Measurements from ENCODE around the gene GRM3. TPM values are rescaled to one million over a fixed set of nuclear protein-coding genes. Genes with fewer than 3 reads are reported as not detected.

GRM3 gene
- polyA plus RNA-seq, 2 of the 4 experiments (the other 2 are of a cell fraction): not detected

DNA sequence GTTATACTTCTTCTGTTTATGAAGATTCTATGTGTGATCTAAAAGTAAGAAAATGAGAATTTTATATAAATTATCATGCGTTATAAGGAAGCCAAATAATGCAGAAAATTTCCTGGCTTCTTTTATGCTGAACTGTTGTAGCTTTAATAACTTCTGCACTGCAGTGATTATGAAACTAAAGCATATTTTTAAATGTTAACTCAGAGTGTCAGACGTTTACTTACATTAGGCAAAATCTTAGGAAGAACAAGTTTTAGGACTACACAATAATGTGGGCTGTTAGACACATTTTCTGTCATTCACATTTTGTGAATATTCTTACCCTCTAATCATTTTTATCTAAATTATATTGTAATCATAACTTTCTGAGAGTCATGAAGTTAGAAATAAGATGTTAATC, 22.0 kb downstream of the GRM3 start:
- CTCF ChIA-PET: no interaction called here
- POLR2A ChIA-PET: no interaction called here
- FAIRE-seq (no peak), ATAC-seq (no peak), DNase-seq (ENCODE audit: low read depth in 1 of 2, low spot score in 1 of 2) (no peak)
- H3K4me2 ChIP-seq: no peak overlapping the region
- no peak overlapping the region for H3K27ac ChIP-seq
- H3K4me3 ChIP-seq: no peak overlapping the region
- H3K4me1 ChIP-seq: no peaks in the 10 kb centered on the region
- WGBS (ENCODE audit: missing lambda C conversion rate): 8% methylated on average over 2 of the region's 2 CpGs
- no peak for TF ChIP-seq RARB (CRISPR knock-in tag; IDR thresholded peaks at IDR 0.05)
- TF ChIP-seq PHF8 (IDR thresholded peaks at IDR 0.05; ENCODE audit: borderline replicate concordance, low read depth): no peak
- TF ChIP-seq, protein P1, sequence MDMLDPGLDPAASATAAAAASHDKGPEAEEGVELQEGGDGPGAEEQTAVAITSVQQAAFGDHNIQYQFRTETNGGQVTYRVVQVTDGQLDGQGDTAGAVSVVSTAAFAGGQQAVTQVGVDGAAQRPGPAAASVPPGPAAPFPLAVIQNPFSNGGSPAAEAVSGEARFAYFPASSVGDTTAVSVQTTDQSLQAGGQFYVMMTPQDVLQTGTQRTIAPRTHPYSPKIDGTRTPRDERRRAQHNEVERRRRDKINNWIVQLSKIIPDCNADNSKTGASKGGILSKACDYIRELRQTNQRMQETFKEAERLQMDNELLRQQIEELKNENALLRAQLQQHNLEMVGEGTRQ (IDR thresholded peaks at IDR 0.05): no peak
- TF ChIP-seq EHF (CRISPR knock-in tag; IDR thresholded peaks at IDR 0.05): no peak
- no peak for TF ChIP-seq FOSB (CRISPR knock-in tag; IDR thresholded peaks at IDR 0.05)
- TF ChIP-seq RCOR1 (IDR thresholded peaks at IDR 0.05; ENCODE audit: low read depth, low read length): no peak
- TF ChIP-seq ZFP36 (IDR thresholded peaks at IDR 0.05; ENCODE audit: borderline replicate concordance, partially characterized antibody): no peak
- no peak for TF ChIP-seq EP300 (IDR thresholded peaks at IDR 0.05)
- no peak for TF ChIP-seq HOXA7 (CRISPR knock-in tag; IDR thresholded peaks at IDR 0.05)
- no peak for TF ChIP-seq ESRRA (IDR thresholded peaks at IDR 0.05; ENCODE audit: borderline replicate concordance, low read length)
- TF ChIP-seq TFCP2L1 (CRISPR knock-in tag; IDR thresholded peaks at IDR 0.05): no peak
- TF ChIP-seq CHD2 (IDR thresholded peaks at IDR 0.05; ENCODE audit: low read length, partially characterized antibody): no peak
- no peak for TF ChIP-seq EHMT2 (IDR thresholded peaks at IDR 0.05; ENCODE audit: low read depth)
- TF ChIP-seq, protein P2, sequence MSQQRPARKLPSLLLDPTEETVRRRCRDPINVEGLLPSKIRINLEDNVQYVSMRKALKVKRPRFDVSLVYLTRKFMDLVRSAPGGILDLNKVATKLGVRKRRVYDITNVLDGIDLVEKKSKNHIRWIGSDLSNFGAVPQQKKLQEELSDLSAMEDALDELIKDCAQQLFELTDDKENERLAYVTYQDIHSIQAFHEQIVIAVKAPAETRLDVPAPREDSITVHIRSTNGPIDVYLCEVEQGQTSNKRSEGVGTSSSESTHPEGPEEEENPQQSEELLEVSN (IDR thresholded peaks at IDR 0.05; ENCODE audit: borderline replicate concordance, low read depth): no peak
- no peaks in the 10 kb centered on the region for H3K9me3 ChIP-seq

DNA sequence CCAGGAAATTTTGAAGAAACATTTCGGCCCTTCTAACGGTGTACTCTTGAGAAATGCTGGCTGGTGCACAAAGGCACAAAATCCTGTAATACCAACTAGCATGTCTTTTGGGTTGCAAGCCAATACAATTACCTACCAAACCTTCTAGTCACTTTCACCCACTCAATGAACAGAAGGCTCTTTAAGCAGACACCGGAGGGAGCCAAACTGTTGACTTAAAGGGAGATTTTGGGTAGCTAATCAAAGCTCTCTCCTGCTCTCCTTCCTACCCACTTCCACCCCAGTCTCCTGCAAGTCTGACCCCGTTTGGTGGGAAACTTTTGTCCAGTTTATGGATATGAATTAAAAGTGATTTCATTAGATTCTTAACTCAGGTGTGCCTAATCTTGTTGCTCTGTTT, 24.0 kb downstream of the GRM3 start:
- CTCF ChIA-PET: no interaction called here

DNA sequence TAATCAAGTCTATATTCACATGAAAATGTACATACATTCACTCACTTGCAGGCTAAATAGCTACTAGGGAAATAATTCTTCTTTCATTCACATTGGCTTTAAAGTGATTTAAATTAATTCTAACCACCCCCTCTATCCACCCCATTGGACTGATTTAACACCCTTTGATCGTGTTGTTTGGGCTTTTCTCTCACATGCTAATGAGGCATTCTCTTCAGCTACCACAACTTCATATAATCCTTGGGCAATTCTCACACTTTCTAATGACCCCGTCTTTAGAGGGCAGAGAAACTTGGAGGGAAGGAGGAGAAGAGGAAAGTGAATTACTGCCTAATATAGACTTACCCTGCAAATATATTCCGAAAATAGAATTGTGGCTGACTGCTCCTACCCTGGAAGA, 24.6 kb downstream of the GRM3 start:
- POLR2A ChIA-PET: no interaction called here
- FAIRE-seq (no peak), ATAC-seq (no peak), DNase-seq (ENCODE audit: low read depth in 1 of 2, low spot score in 1 of 2) (no peak)
- CTCF ChIA-PET: no interaction called here
- Histone ChIP-seq H3K4me2 (no peak overlapping the region), H3K4me1 (no peaks in the 10 kb centered on the region), H3K27ac (no peak overlapping the region), H3K9me3 (no peaks in the 10 kb centered on the region), H3K4me3 (no peak overlapping the region)
- WGBS (ENCODE audit: missing lambda C conversion rate): 2% methylated on average over 3 of the region's 3 CpGs
- TF ChIP-seq RAD21 (conservative IDR thresholded peaks at IDR 0.05 in 1 of 2, IDR thresholded peaks at IDR 0.05 in 1 of 2) (no peak), SREBF2 (IDR thresholded peaks at IDR 0.05) (no peak), EHMT2 (IDR thresholded peaks at IDR 0.05; ENCODE audit: low read depth) (no peak), GATA3 (IDR thresholded peaks at IDR 0.05; ENCODE audit: borderline replicate concordance) (no peak), HOXB13 (CRISPR knock-in tag; IDR thresholded peaks at IDR 0.05; ENCODE audit: low read depth) (no peak), EP300 (IDR thresholded peaks at IDR 0.05) (no peak), EHF (CRISPR knock-in tag; IDR thresholded peaks at IDR 0.05) (no peak), KDM1A (IDR thresholded peaks at IDR 0.05; ENCODE audit: low read depth) (no peak), TFCP2L1 (CRISPR knock-in tag; IDR thresholded peaks at IDR 0.05) (no peak)
- TF ChIP-seq, protein P3, sequence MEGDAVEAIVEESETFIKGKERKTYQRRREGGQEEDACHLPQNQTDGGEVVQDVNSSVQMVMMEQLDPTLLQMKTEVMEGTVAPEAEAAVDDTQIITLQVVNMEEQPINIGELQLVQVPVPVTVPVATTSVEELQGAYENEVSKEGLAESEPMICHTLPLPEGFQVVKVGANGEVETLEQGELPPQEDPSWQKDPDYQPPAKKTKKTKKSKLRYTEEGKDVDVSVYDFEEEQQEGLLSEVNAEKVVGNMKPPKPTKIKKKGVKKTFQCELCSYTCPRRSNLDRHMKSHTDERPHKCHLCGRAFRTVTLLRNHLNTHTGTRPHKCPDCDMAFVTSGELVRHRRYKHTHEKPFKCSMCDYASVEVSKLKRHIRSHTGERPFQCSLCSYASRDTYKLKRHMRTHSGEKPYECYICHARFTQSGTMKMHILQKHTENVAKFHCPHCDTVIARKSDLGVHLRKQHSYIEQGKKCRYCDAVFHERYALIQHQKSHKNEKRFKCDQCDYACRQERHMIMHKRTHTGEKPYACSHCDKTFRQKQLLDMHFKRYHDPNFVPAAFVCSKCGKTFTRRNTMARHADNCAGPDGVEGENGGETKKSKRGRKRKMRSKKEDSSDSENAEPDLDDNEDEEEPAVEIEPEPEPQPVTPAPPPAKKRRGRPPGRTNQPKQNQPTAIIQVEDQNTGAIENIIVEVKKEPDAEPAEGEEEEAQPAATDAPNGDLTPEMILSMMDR (IDR thresholded peaks at IDR 0.05): no peak
- TF ChIP-seq, protein P4, sequence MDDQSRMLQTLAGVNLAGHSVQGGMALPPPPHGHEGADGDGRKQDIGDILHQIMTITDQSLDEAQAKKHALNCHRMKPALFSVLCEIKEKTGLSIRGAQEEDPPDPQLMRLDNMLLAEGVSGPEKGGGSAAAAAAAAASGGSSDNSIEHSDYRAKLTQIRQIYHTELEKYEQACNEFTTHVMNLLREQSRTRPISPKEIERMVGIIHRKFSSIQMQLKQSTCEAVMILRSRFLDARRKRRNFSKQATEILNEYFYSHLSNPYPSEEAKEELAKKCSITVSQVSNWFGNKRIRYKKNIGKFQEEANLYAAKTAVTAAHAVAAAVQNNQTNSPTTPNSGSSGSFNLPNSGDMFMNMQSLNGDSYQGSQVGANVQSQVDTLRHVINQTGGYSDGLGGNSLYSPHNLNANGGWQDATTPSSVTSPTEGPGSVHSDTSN (IDR thresholded peaks at IDR 0.05): no peak
- TF ChIP-seq, protein P2 (IDR thresholded peaks at IDR 0.05; ENCODE audit: borderline replicate concordance, low read depth): no peak

More for the DNA sequence above, 24.0 kb downstream of the GRM3 start:
- no peak for FAIRE-seq
- no peak for DNase-seq (ENCODE audit: low read depth in 1 of 2, low spot score in 1 of 2)
- ATAC-seq: no peak
- POLR2A ChIA-PET: no interaction called here
- 0% methylated on average over 4 of the region's 4 CpGs for WGBS (ENCODE audit: missing lambda C conversion rate)
- no peaks in the 10 kb centered on the region for H3K9me3 ChIP-seq
- H3K27ac ChIP-seq: no peak overlapping the region
- no peaks in the 10 kb centered on the region for H3K4me1 ChIP-seq
- TF ChIP-seq TP53 (CRISPR knock-in tag; IDR thresholded peaks at IDR 0.05) (no peak), EHMT2 (IDR thresholded peaks at IDR 0.05; ENCODE audit: low read depth) (no peak), CBX2 (IDR thresholded peaks at IDR 0.05; ENCODE audit: borderline replicate concordance, low read depth) (no peak), SMC3 (IDR thresholded peaks at IDR 0.05) (no peak)
- TF ChIP-seq, protein P2 (IDR thresholded peaks at IDR 0.05; ENCODE audit: borderline replicate concordance, low read depth): no peak
- H3K4me2 ChIP-seq: no peak overlapping the region
- H3K4me3 ChIP-seq: no peak overlapping the region

Measured in A549 (cell line).